ENCODE data around the gene FABP7. TPM values are rescaled to one million over a fixed set of nuclear protein-coding genes. Genes with fewer than 3 reads are reported as not detected.
"Not testable (repeated sequence)": the region's sequence is repeated elsewhere in the genome, so short reads cannot be mapped to it uniquely, and the experiment has no call there.

Gene FABP7
- total RNA-seq, 2 donors from 2014 or later = not detected

- H3K9me3 Mint-ChIP-seq = peaks cover 2% of the 10 kb centered on the region in 2 donors
- no peaks in the 10 kb centered on the region for H3K27me3 Mint-ChIP-seq (ENCODE audit: low read depth)
- H3K27ac Mint-ChIP-seq = no peak overlapping the region
- peaks cover 15% of the 10 kb centered on the region for H3K4me1 Mint-ChIP-seq (ENCODE audit: low read depth)
- H3K4me3 Mint-ChIP-seq = no peak overlapping the region
- no peak for ATAC-seq (replicated peaks in 1 of 2)
- H3K36me3 Mint-ChIP-seq (ENCODE audit: insufficient read depth in 2 of 2) = peaks cover 0 to 2% of the 10 kb centered on the region in 2 donors
- DNase-seq = no peak
Measured at GRCh38 chr6:122747573-122747972, 31.9 kb upstream of the FABP7 start.

DNA sequence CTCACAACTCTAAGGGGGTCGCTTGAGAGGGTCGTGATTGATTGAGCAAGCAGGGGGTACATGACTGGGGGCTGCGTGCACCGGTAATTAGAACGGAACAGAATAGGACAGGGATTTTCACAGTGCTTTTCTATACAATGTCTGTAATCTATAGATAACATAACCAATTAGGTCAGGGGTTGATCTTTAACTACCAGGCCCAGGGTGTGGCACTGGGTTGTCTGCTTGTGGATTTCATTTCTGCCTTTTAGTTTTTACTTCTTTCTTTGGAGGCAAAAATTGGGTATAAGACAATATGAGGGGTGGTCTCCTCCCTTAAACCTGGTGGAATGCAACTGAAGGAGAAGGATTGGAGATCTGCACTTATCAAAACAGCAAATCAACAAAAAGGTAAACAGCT, 30.6 kb upstream of the FABP7 start:
- H3K4me3 Mint-ChIP-seq; ATAC-seq (replicated peaks in 1 of 2); H3K27ac Mint-ChIP-seq; H3K9me3 Mint-ChIP-seq; DNase-seq; H3K36me3 Mint-ChIP-seq (ENCODE audit: insufficient read depth in 2 of 2); H3K27me3 Mint-ChIP-seq (ENCODE audit: low read depth): not testable (repeated sequence)
- H3K4me1 Mint-ChIP-seq (ENCODE audit: low read depth) = peaks cover 15% of the 10 kb centered on the region

DNA sequence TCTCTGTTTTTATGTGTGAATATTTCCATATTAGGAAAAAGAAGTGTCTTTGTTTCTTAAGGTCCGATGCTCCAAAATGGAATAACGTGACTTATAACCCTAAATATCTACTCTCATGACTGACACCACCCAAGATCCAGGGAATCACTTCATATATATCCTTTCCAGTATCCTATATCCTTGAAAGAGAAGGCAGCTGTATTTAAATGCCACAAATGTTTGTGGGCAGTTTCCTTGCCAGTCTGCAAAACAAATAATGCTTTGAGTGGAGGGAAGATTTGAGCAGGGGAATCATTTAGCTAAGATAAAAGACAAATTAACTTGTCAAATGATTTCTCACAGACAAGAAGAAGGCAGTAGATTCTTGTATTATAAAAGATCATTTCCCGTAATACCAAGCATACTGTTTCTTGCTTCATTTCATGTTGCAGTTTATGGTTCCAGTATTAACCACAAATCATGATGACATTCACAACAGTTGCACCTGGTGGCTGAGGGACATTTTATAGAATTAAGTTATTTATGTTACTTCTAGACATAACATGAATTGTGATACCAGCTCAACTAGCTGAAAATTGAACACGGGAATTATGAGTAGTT, 30.0 kb upstream of the FABP7 start:
- Mint-ChIP-seq H3K27me3 (ENCODE audit: low read depth) (no peaks in the 10 kb centered on the region), H3K27ac (no peak overlapping the region), H3K36me3 (ENCODE audit: insufficient read depth in 2 of 2) (peaks cover 0 to 2% of the 10 kb centered on the region in 2 donors), H3K4me3 (no peak overlapping the region), H3K9me3 (peaks cover 2 to 3% of the 10 kb centered on the region in 2 donors), H3K4me1 (ENCODE audit: low read depth) (peaks cover 21% of the 10 kb centered on the region)
- ATAC-seq (replicated peaks in 1 of 2) (no peak), DNase-seq (no peak)

DNA sequence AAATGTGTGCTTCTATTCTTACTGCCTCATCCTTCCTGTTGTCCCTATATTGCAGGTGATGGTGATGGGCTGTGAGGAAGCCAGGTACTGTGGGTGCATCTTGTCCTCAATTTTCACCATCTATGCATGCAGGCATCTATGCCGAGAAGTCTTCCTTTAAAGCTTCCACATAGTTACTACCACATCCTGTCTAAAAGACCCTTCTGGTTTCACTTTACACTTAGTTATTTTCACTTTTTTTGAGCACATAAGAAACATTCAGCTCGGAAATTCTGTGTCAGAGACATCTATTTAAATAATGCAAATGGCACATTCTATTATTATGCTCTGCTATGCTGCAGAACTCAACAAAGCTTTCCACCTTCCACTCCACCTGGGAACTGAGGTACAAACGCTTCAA, 28.2 kb upstream of the FABP7 start:
- Mint-ChIP-seq H3K27ac (peak overlapping the region; percentile 51), H3K4me1 (ENCODE audit: low read depth) (peaks cover 24% of the 10 kb centered on the region), H3K36me3 (ENCODE audit: insufficient read depth in 2 of 2) (peaks cover 0 to 2% of the 10 kb centered on the region in 2 donors), H3K4me3 (peak overlapping the region; percentile 18 to 59), H3K9me3 (peaks cover 2 to 6% of the 10 kb centered on the region in 2 donors), H3K27me3 (ENCODE audit: low read depth) (no peaks in the 10 kb centered on the region)
- ATAC-seq (replicated peaks in 1 of 2) = peak; percentile 65 to 72
- no peak for DNase-seq

- Mint-ChIP-seq H3K9me3 (peaks cover 2 to 8% of the 10 kb centered on the region in 2 donors), H3K4me1 (ENCODE audit: low read depth) (peaks cover 24% of the 10 kb centered on the region), H3K4me3 (no peak overlapping the region), H3K27ac (no peak overlapping the region), H3K27me3 (ENCODE audit: low read depth) (no peaks in the 10 kb centered on the region), H3K36me3 (ENCODE audit: insufficient read depth in 2 of 2) (peaks cover 0 to 2% of the 10 kb centered on the region in 2 donors)
- no peak for DNase-seq
- ATAC-seq (replicated peaks in 1 of 2) = no peak
Measured at GRCh38 chr6:122752459-122752858, 27.1 kb upstream of the FABP7 start.

- no peak for ATAC-seq (replicated peaks in 1 of 2)
- H3K27me3 Mint-ChIP-seq (ENCODE audit: low read depth) = no peaks in the 10 kb centered on the region
- peaks cover 24% of the 10 kb centered on the region for H3K4me1 Mint-ChIP-seq (ENCODE audit: low read depth)
- no peak for DNase-seq
- peaks cover under 1 to 6% of the 10 kb centered on the region in 2 donors for H3K9me3 Mint-ChIP-seq
- peaks cover 0 to under 1% of the 10 kb centered on the region in 2 donors for H3K36me3 Mint-ChIP-seq (ENCODE audit: insufficient read depth in 2 of 2)
- no peak overlapping the region for H3K4me3 Mint-ChIP-seq
- no peak overlapping the region for H3K27ac Mint-ChIP-seq
Measured at GRCh38 chr6:122753000-122753687, 26.4 kb upstream of the FABP7 start.

GRCh38 chr6:122753688-122754056, 25.8 kb upstream of the FABP7 start:
- ATAC-seq (replicated peaks in 1 of 2) = no peak
- H3K4me3 Mint-ChIP-seq = no peak overlapping the region
- no peak overlapping the region for H3K27ac Mint-ChIP-seq
- no peaks in the 10 kb centered on the region for H3K36me3 Mint-ChIP-seq (ENCODE audit: insufficient read depth in 2 of 2)
- peaks cover 24% of the 10 kb centered on the region for H3K4me1 Mint-ChIP-seq (ENCODE audit: low read depth)
- DNase-seq = no peak
- H3K9me3 Mint-ChIP-seq = peaks cover 0 to 6% of the 10 kb centered on the region in 2 donors
- no peaks in the 10 kb centered on the region for H3K27me3 Mint-ChIP-seq (ENCODE audit: low read depth)

DNA sequence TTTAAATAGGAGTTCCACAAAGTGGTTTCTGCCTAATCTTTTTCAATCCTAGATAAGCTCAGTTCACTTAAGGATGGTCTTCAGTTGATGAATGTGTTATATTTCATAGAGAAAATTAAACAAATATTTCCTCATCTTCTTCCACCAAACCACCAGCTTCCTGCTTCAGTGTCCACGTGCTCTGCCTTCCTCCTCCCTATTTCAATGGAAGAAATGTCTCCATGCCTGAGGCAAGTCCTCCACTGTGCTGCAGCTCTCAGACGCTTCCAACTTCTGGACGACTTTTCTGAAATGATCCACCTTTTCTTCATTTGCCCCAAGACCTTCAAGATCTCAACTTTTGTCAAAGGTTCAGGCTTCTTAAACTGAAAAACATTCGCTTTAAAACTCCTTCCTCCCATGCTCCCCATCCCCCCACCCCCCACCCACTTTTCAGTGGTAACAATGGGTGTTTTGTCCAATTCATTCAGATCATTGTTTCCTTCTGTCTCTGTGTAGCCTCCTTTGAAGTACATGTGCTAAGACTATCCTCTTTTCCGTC, 25.3 kb upstream of the FABP7 start:
- Mint-ChIP-seq H3K27me3 (ENCODE audit: low read depth) (no peaks in the 10 kb centered on the region), H3K9me3 (peaks cover 0 to 6% of the 10 kb centered on the region in 2 donors), H3K27ac (no peak overlapping the region), H3K4me1 (ENCODE audit: low read depth) (peaks cover 29% of the 10 kb centered on the region), H3K36me3 (ENCODE audit: insufficient read depth in 2 of 2) (no peaks in the 10 kb centered on the region), H3K4me3 (no peak overlapping the region)
- ATAC-seq (replicated peaks in 1 of 2) = no peak
- no peak for DNase-seq

- no peak for DNase-seq
- no peaks in the 10 kb centered on the region for H3K36me3 Mint-ChIP-seq (ENCODE audit: insufficient read depth in 2 of 2)
- peaks cover 0 to 6% of the 10 kb centered on the region in 2 donors for H3K9me3 Mint-ChIP-seq
- no peaks in the 10 kb centered on the region for H3K27me3 Mint-ChIP-seq (ENCODE audit: low read depth)
- H3K27ac Mint-ChIP-seq = no peak overlapping the region
- ATAC-seq (replicated peaks in 1 of 2) = no peak
- peaks cover 27% of the 10 kb centered on the region for H3K4me1 Mint-ChIP-seq (ENCODE audit: low read depth)
- H3K4me3 Mint-ChIP-seq = no peak overlapping the region
Measured at GRCh38 chr6:122755901-122756300, 23.6 kb upstream of the FABP7 start.

DNA sequence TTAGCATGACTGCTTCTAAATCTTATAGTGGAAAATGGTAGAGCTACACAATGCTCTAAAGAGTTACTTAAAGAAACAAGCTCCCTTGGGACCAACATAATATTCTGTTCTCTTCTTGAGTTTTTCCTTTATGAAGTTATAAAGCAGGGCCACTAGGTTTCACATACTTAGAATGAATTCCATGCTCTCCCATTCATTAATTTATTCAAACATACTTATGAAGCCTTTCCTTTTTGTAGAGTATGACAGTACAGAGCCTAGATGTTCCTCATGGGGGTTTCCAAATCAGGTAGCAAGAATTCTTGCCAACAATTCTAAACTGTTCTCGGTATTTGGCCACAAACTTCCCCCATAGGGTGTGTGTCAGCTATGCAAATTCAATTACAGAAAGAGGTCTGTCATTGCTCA, 20.6 kb upstream of the FABP7 start:
- Mint-ChIP-seq H3K9me3 (peaks cover 2 to 4% of the 10 kb centered on the region in 2 donors), H3K27me3 (ENCODE audit: low read depth) (peaks cover 3% of the 10 kb centered on the region), H3K4me1 (ENCODE audit: low read depth) (peaks cover 16% of the 10 kb centered on the region), H3K27ac (no peak overlapping the region), H3K36me3 (ENCODE audit: insufficient read depth in 2 of 2) (no peaks in the 10 kb centered on the region), H3K4me3 (no peak overlapping the region)
- ATAC-seq (replicated peaks in 1 of 2) = peak; percentile 79 to 89
- no peak for DNase-seq

GRCh38 chr6:122760330-122760729, 19.2 kb upstream of the FABP7 start:
- Mint-ChIP-seq H3K4me1 (ENCODE audit: low read depth) (peaks cover 8% of the 10 kb centered on the region), H3K9me3 (peaks cover 2% of the 10 kb centered on the region in 2 donors)

GRCh38 chr6:122766256-122766655, 13.3 kb upstream of the FABP7 start:
- H3K27ac Mint-ChIP-seq = no peak overlapping the region

More at GRCh38 chr6:122760330-122760729, 19.2 kb upstream of the FABP7 start:
- Mint-ChIP-seq H3K36me3 (ENCODE audit: insufficient read depth in 2 of 2) (no peaks in the 10 kb centered on the region), H3K4me3 (no peak overlapping the region), H3K27me3 (ENCODE audit: low read depth) (peaks cover 6% of the 10 kb centered on the region), H3K27ac (peak overlapping the region; percentile 60)
- DNase-seq (no peak), ATAC-seq (replicated peaks in 1 of 2) (no peak)

DNA sequence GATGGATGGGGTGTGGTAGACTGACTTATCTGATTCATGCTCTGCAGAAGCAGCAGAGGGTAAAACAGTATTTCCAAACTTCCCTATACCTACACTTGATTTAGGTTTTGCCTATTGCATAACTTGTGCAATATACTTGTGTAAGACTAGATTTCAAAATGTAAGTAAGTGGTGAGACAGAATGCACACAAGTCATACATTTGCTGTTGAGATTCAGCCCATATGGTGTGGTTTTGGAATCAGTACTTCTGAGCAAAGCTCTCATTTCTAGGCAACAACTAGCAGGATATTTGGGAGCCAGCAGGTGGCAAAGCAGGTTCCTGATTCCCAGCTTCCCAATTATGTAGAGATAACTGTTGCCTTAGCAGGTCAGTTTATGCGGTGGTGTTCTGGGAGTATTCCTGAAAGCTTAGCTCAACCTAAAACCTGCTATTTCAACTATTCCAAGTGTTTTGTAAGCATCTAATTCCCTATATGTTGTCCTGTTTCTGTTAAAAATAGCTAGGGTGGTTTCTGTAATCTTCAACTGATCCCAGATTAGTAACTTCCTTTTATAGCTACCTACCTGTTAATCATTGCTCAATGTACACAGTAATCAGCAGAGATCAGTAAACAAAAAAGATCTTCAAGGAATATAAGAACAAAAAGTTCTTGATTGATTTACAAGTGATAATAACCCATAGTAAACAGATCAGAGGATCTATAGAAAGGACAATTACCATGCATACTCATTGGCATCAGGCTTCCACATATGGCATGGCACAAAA, 8.5 kb upstream of the FABP7 start:
- H3K4me3 Mint-ChIP-seq = no peak overlapping the region
- no peak overlapping the region for H3K27ac Mint-ChIP-seq
- H3K36me3 Mint-ChIP-seq (ENCODE audit: insufficient read depth in 2 of 2) = no peaks in the 10 kb centered on the region
- H3K27me3 Mint-ChIP-seq (ENCODE audit: low read depth) = peaks cover 51% of the 10 kb centered on the region
- DNase-seq (no peak), ATAC-seq (replicated peaks in 1 of 2) (no peak)
- H3K9me3 Mint-ChIP-seq = peaks cover 0 to 3% of the 10 kb centered on the region in 2 donors
- no peaks in the 10 kb centered on the region for H3K4me1 Mint-ChIP-seq (ENCODE audit: low read depth)

More at GRCh38 chr6:122766256-122766655, 13.3 kb upstream of the FABP7 start:
- DNase-seq (no peak), ATAC-seq (replicated peaks in 1 of 2) (no peak)
- Mint-ChIP-seq H3K4me1 (ENCODE audit: low read depth) (no peaks in the 10 kb centered on the region), H3K4me3 (no peak overlapping the region), H3K36me3 (ENCODE audit: insufficient read depth in 2 of 2) (no peaks in the 10 kb centered on the region), H3K27me3 (ENCODE audit: low read depth) (peaks cover 40% of the 10 kb centered on the region), H3K9me3 (peaks cover 0 to 2% of the 10 kb centered on the region in 2 donors)

Measured in activated T-cell treated with anti-CD3 and anti-CD28 coated beads, Interleukin-2, amount 50 U/mL, for 72 hours (primary cell).